ENCODE results near the gene PAMR1. TPM values are rescaled to one million over a fixed set of nuclear protein-coding genes. Genes with fewer than 3 reads are reported as not detected.

PAMR1 gene
- total and polyA plus RNA-seq, 2 donors (not counting 1 experiment from before 2014, with no cell fraction given), result 120 to 159 TPM

DNA sequence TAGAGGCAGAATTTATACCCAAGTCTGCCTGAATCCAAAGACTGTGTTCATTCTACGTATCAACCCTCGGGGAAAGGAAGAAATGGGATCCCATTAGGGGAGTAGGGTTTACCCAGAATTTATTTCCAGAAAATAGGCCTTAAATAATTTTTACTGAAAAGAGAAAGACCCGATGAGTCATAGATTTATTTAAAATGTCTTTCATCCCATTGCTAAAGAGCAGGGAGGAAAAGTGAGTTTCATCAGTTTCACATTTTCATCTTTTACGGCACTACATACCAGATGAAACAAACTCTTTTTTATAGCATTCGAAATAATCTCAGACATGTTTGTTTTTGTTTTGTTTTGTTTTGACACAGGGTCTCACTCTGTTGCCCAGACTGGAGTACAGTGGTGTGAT lies 137.4 kb downstream of the PAMR1 start:
- Histone ChIP-seq H3K27ac (ENCODE audit: insufficient read depth, low read length) (no peak overlapping the region), H3K4me1 (ENCODE audit: control insufficient read depth, extremely low read depth, insufficient read depth, low read length) (peaks cover 13% of the 10 kb centered on the region), H4K20me1 (ENCODE audit: control insufficient read depth, extremely low read depth, insufficient read depth, low read length) (no peaks in the 10 kb centered on the region), H3K9ac (ENCODE audit: insufficient read depth, low read length) (no peak overlapping the region), H3K79me2 (ENCODE audit: control insufficient read depth, insufficient read depth, low read length) (no peaks in the 10 kb centered on the region), H3K9me3 (ENCODE audit: control insufficient read depth, insufficient read depth, low read depth, low read length) (no peaks in the 10 kb centered on the region), H3K4me2 (ENCODE audit: extremely low read depth, insufficient read depth, low read length) (no peak overlapping the region), H3K36me3 (ENCODE audit: control insufficient read depth, insufficient read depth, low read length) (no peaks in the 10 kb centered on the region), H3K27me3 (ENCODE audit: control insufficient read depth, insufficient read depth, low read length) (no peaks in the 10 kb centered on the region), H2AFZ (ENCODE audit: low read length) (no peak overlapping the region), H3K4me3 (replicated peaks in 1 of 4; ENCODE audit: control extremely low read depth in 1 of 4, insufficient read depth in 1 of 4, low read depth in 3 of 4, low read length in 4 of 4) (no peak overlapping the region)
- DNase-seq (ENCODE audit: low read depth in 2 of 2), result no peak
- TF ChIP-seq CTCF (conservative IDR thresholded peaks at IDR 0.05 in 1 of 2, IDR thresholded peaks at IDR 0.05 in 1 of 2; ENCODE audit: low read depth in 1 of 2, low read length in 2 of 2) (no peak), EZH2 (IDR thresholded peaks at IDR 0.05; ENCODE audit: low read length, missing control alignments) (no peak)

DNA sequence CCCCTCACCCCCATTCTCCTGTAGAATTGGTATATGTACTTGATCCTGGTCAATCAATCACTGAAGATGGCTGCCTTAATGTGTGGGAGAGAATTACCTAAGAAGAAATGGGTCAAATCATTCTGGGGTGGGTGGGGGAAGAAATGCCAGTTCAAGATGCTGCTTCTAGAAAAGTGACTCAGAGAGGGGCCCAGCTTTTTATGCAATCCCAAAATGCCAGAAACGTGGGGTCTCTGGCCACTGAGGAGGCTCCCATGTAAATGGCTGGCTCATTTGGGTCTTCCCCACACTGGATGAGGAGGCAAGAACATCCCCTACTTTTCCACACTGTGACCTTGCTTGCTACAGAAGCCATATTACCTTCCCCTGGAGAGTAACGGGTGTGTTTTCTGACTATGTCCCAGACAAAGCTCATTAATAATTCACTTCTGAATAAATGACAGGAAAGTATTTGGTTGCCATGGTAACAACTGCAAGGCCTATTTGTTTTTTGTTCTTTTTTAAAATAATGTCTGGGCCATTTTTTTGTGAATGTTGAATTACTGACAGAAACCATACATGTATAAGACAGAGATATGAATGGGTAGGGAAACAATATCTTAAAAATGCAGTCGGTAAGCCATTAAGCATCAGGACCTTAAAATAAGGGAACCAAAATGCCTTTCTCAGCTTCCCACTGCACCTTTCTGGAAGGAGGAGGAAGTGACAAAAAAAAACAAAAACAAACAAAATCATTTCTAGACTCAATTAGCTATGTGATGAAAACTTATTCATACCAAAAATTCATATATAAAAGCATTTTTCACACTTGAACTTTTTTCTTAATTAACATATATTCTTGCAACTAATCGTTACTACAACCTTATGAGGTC lies 138.1 kb downstream of the PAMR1 start:
- TF ChIP-seq CTCF (conservative IDR thresholded peaks at IDR 0.05 in 1 of 2, IDR thresholded peaks at IDR 0.05 in 1 of 2; ENCODE audit: low read depth in 1 of 2, low read length in 2 of 2) (no peak), EZH2 (IDR thresholded peaks at IDR 0.05; ENCODE audit: low read length, missing control alignments) (no peak)
- Histone ChIP-seq H3K36me3 (ENCODE audit: control insufficient read depth, insufficient read depth, low read length) (no peaks in the 10 kb centered on the region), H3K4me3 (replicated peaks in 1 of 4; ENCODE audit: control extremely low read depth in 1 of 4, insufficient read depth in 1 of 4, low read depth in 3 of 4, low read length in 4 of 4) (no peak overlapping the region), H3K4me2 (ENCODE audit: extremely low read depth, insufficient read depth, low read length) (no peak overlapping the region), H3K27ac (ENCODE audit: insufficient read depth, low read length) (no peak overlapping the region), H3K9ac (ENCODE audit: insufficient read depth, low read length) (no peak overlapping the region), H3K79me2 (ENCODE audit: control insufficient read depth, insufficient read depth, low read length) (no peaks in the 10 kb centered on the region), H3K27me3 (ENCODE audit: control insufficient read depth, insufficient read depth, low read length) (no peaks in the 10 kb centered on the region), H3K9me3 (ENCODE audit: control insufficient read depth, insufficient read depth, low read depth, low read length) (no peaks in the 10 kb centered on the region), H2AFZ (ENCODE audit: low read length) (no peak overlapping the region), H3K4me1 (ENCODE audit: control insufficient read depth, extremely low read depth, insufficient read depth, low read length) (peaks cover 9% of the 10 kb centered on the region), H4K20me1 (ENCODE audit: control insufficient read depth, extremely low read depth, insufficient read depth, low read length) (no peaks in the 10 kb centered on the region)
- DNase-seq (ENCODE audit: low read depth in 2 of 2), result peak in 1 of 2 donors; percentile 32

GRCh38 chr11:35383953-35384352 lies 141.5 kb downstream of the PAMR1 start:
- no peak for TF ChIP-seq EZH2 (IDR thresholded peaks at IDR 0.05; ENCODE audit: low read length, missing control alignments)
- no peak for TF ChIP-seq CTCF (conservative IDR thresholded peaks at IDR 0.05 in 1 of 2, IDR thresholded peaks at IDR 0.05 in 1 of 2; ENCODE audit: low read depth in 1 of 2, low read length in 2 of 2)
- DNase-seq (ENCODE audit: low read depth in 2 of 2), result no peak
- H3K9me3 ChIP-seq (ENCODE audit: control insufficient read depth, insufficient read depth, low read depth, low read length), result no peaks in the 10 kb centered on the region

More at GRCh38 chr11:35383953-35384352, 141.5 kb downstream of the PAMR1 start:
- H3K36me3 ChIP-seq (ENCODE audit: control insufficient read depth, insufficient read depth, low read length), result no peaks in the 10 kb centered on the region
- no peak overlapping the region for H3K27ac ChIP-seq (ENCODE audit: insufficient read depth, low read length)
- H3K27me3 ChIP-seq (ENCODE audit: control insufficient read depth, insufficient read depth, low read length), result no peaks in the 10 kb centered on the region
- no peaks in the 10 kb centered on the region for H3K79me2 ChIP-seq (ENCODE audit: control insufficient read depth, insufficient read depth, low read length)
- H3K4me1 ChIP-seq (ENCODE audit: control insufficient read depth, extremely low read depth, insufficient read depth, low read length), result no peaks in the 10 kb centered on the region
- H3K9ac ChIP-seq (ENCODE audit: insufficient read depth, low read length), result no peak overlapping the region
- no peak overlapping the region for H3K4me2 ChIP-seq (ENCODE audit: extremely low read depth, insufficient read depth, low read length)
- H2AFZ ChIP-seq (ENCODE audit: low read length), result no peak overlapping the region
- no peaks in the 10 kb centered on the region for H4K20me1 ChIP-seq (ENCODE audit: control insufficient read depth, extremely low read depth, insufficient read depth, low read length)
- no peak overlapping the region for H3K4me3 ChIP-seq (replicated peaks in 1 of 4; ENCODE audit: control extremely low read depth in 1 of 4, insufficient read depth in 1 of 4, low read depth in 3 of 4, low read length in 4 of 4)

Other genes with a start within 250 kb of the PAMR1 start
- 2.1 and 7.6 TPM in 2 replicates for gene SLC1A2, start 106.1 kb downstream of the PAMR1 start, total RNA-seq
- gene SLC1A2, start 106.1 kb downstream of the PAMR1 start, polyA plus RNA-seq, result 1.2 and 1.3 TPM in 2 replicates
- 8.7 and 10.4 TPM in 2 replicates for gene FJX1, start 92.8 kb upstream of the PAMR1 start, total RNA-seq
- gene FJX1, start 92.8 kb upstream of the PAMR1 start, polyA plus RNA-seq, result 4.2 and 7.1 TPM in 2 replicates
- gene TRIM44, start 137.2 kb upstream of the PAMR1 start, total RNA-seq, result 10.4 and 13.1 TPM in 2 replicates
- gene TRIM44, start 137.2 kb upstream of the PAMR1 start, polyA plus RNA-seq, result 65.7 and 78.3 TPM in 2 replicates

Measured in fibroblast of lung (primary cell).